SH-SY5Y (cell line): ENCODE data around the gene SIK2.

Experiments
- GATA2 ChIP-seq: IDR thresholded peaks from 2 replicates; pipeline ENCODE4 v1.6.1; 2011; ENCODE audit warnings: mild to moderate bottlenecking, low read depth, low read length
- GATA3 ChIP-seq: IDR thresholded peaks from 2 replicates; pipeline ENCODE4 v1.6.1; 2011; ENCODE audit warnings: low read depth, mild to moderate bottlenecking, low read length, moderate library complexity

DNA sequence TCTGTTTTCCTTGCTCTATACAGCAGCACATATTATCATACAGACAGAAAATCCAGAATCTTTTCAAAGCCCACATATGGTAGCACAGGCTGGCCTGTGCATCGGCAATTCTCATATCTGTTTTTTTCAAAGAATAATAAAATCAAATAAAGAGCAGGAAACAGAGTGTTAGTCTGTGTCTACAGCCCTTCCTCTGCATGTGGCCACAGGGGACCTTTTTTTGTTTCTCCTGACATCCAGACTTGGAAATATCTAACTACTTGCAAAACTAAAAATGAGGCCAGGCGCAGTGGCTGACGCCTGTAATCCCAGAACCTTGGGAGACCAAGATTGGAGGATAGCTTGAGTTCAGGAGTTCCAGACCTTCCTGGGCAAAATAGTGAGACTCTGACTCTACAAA, 41.4 kb upstream of the SIK2 start:
- TF ChIP-seq GATA2 (no peak), GATA3 (no peak)
